RKO (cell line): ENCODE data around the gene SDK1.
"Not testable (repeated sequence)": the region's sequence is repeated elsewhere in the genome, so short reads cannot be mapped to it uniquely, and the experiment has no call there.

ENCODE experiments used
- DNase-seq: peaks from one replicate; pipeline ENCODE4 v3.0.0-alpha.2; 2016; ENCODE audit warnings: low spot score

The SDK1 gene

GRCh38 chr7:3959364-3959763, 658.3 kb downstream of the SDK1 start:
- no peak for DNase-seq

- DNase-seq: no peak
Measured at GRCh38 chr7:3960050-3960763, 659.2 kb downstream of the SDK1 start.

DNA sequence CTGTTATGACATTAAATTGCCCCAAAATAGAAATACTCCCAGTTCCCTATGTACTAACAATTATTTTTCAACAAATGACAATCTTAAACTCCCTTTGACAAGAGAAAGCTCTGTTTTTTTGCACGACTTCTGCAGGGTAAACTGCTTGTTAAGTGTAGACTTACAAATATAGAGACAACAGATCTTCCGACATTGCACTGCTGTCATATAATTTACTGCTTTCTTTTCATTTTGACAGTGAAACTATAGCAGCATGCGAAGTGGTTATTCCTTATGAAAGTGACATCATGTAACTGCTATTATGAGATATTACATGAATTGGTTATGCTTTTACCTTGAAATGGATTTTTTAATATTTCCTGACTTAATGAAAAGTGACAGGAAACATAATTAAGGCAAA, 659.9 kb downstream of the SDK1 start:
- DNase-seq: no peak

- DNase-seq: no peak
Measured at GRCh38 chr7:3961857-3962503, 660.9 kb downstream of the SDK1 start.

DNA sequence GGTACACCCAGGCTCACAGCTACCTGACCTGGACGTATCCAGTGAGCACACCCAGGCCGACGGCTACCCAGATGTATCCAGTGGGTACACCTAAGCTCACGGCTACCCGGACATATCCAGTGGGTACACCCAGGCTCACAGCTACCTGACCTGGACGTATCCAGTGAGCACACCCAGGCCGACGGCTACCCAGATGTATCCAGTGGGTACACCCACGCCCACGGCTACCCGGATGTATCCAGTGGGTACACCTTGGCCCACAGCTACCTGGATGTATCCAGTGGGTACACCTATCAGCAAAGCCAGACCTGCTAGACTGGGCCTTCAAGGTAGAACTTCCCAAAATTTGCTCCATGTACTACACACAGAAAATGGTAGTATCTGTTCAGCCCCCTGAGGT, 662.7 kb downstream of the SDK1 start:
- DNase-seq: not testable (repeated sequence)

- DNase-seq: no peak
Measured at GRCh38 chr7:3964980-3965606, 664.0 kb downstream of the SDK1 start.

DNA sequence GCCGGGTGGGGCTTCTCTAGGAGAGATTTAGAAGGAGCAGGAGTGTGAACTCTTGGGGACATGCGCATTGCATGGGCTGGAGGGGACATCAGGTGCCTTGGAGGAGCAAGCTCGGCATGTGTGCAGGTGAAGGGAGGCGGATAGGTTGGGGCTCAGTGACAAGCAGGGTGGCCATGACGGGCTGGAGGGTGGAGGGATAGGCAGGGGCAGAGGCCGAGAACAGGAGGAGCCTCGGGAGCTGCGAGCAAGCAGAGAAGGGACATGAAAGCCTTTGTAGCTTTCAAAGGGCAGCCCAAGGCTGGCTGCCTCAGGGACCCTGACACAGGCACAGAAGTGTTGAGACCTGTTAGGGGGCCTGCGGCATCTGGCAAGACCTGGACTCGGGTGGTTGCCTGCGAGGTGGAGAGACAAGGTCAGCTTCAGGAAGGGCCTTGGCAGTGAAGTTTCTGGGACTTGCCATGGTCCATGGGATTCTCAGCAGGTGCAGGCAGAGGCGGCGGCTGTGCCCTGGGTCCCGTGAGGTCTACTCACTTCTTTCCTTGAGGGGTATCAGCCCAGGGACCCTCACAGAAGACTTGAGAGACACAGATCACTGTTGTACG, 664.8 kb downstream of the SDK1 start:
- DNase-seq: no peak

DNA sequence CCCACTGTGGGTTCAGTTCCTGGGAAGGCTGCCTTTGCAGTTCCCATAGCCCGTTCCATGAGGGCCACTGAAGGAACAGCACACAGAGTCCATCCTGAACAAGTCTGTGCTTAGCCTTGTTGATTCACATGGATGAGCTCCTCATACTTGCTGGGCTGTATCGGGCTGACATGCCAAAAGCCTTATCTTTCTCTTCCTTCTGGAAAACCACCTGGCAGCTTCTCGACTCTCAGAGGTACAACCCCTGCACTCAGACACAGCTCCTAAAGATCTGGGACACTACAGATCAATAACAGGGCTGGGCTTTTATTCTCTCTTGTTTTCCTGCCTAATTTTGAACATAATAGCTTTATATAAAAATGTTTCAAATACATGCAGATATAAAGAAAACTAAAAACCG, 667.2 kb downstream of the SDK1 start:
- DNase-seq: no peak

- no peak for DNase-seq
Measured at GRCh38 chr7:3969286-3969685, 668.2 kb downstream of the SDK1 start.

- DNase-seq: no peak
Measured at GRCh38 chr7:3971323-3971722, 670.3 kb downstream of the SDK1 start.

GRCh38 chr7:3973264-3973663, 672.2 kb downstream of the SDK1 start:
- no peak for DNase-seq

GRCh38 chr7:3974329-3974728, 673.3 kb downstream of the SDK1 start:
- no peak for DNase-seq

DNA sequence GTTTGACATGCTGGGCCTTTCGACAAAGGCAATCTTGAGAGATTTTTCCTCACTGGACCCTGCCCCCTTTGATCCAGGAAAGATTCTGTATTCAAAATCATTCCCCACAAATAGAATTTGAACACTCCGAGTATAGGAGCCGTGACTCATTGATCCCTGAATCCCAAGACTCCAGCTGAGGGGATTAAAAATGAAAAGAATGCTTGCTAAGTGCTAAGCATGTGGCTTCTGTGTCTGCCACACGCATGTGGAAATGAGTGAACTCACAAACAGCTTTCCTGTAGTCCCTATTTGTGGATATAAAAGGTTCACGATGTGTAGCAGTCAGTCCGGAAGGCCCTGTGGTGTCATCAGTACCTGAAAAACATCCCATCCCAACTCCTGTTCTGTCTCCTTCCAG, 674.3 kb downstream of the SDK1 start:
- no peak for DNase-seq

DNA sequence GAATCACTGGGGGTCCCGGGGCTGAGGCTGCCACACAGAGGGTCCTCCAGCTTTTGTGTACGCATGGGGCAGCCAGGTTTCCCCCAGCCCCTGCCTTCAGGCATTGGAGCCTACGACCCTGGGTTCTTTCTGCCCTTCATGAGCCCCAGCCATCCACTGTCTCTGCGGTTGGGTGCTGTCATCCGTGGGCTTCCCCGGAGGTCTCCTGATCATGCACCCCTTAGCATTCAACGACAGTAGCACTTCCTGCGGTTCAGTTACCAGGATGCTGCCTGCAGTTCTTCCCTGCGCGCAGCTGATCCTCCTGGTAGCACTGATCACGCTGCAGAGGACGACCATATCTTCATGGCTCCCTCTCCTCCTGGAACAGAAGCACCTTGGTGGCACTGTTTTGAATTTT, 676.3 kb downstream of the SDK1 start:
- no peak for DNase-seq

GRCh38 chr7:3978839-3979238, 677.8 kb downstream of the SDK1 start:
- no peak for DNase-seq

- DNase-seq: no peak
Measured at GRCh38 chr7:3979611-3980299, 678.7 kb downstream of the SDK1 start.

GRCh38 chr7:3980300-3980643, 679.2 kb downstream of the SDK1 start:
- DNase-seq: no peak

- no peak for DNase-seq
Measured at GRCh38 chr7:3981281-3981680, 680.2 kb downstream of the SDK1 start.

GRCh38 chr7:3984456-3984855, 683.4 kb downstream of the SDK1 start:
- DNase-seq: no peak

DNA sequence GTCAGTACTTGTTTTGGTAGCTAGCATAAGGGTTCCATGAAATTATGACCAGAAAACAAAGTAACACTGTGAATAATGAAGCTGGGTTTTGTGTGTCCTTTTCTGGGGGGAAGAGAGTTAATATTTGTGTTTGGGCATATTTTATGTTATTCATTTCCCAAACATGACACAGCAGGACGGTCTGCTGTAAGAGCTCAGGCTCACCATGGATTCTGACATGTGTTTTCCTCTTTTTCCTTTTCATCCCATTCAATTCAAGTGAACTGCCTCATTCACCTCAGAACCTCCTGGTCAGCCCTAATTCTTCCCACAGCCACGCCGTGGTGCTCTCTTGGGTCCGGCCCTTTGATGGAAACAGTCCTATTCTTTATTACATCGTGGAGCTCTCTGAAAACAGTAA, 685.9 kb downstream of the SDK1 start:
- DNase-seq: no peak

GRCh38 chr7:3987426-3987927, 686.4 kb downstream of the SDK1 start:
- no peak for DNase-seq

DNA sequence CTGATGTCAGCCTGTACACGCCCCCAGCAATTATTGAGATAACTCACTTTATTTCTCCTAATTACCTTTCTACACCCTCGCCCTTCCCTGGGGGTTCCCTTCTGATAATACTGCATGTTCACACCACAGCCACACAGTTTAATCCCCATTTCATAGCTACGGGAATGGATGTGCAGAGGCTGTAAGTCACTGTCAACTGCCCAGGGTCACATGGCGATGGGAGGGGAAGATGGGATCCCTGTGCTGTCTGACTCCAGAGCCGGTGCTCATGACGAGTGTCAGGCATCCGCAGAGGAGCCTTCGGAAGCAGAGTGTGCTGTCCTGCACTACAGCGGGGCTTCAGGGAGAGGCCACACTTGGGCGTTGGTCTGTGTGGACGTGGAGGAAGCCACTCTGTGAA, 688.7 kb downstream of the SDK1 start:
- DNase-seq: no peak
